Measurements from ENCODE around the gene MRAP2.

DNA sequence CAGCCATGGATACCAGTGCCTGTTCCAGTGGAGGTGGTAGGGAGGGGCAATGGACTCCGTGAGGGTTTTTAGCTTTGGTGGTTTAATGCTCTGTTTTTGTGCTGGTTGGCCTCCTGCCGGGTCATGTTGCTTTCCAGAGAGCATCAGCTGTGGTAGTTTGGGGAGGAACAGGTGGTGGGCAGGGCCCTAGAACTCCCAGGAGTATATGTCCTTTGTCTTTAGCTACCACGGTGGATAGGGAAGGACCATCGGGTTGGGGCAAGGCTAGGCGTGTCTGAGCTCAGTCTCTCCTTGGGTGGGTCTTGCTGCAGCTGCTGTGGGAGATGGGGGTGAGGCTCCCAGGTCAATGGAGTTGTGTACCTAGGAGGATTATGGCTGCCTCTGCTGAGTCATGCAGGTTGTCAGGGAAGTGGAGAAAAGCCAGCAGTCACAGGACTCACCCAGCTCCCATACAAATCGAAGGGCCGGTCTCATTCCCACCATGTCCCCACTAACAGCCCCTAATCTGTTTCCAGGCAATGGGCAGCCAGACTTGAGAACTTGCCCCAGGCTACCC, 38.9 kb downstream of the MRAP2 start:
- TF ChIP-seq, protein P1, sequence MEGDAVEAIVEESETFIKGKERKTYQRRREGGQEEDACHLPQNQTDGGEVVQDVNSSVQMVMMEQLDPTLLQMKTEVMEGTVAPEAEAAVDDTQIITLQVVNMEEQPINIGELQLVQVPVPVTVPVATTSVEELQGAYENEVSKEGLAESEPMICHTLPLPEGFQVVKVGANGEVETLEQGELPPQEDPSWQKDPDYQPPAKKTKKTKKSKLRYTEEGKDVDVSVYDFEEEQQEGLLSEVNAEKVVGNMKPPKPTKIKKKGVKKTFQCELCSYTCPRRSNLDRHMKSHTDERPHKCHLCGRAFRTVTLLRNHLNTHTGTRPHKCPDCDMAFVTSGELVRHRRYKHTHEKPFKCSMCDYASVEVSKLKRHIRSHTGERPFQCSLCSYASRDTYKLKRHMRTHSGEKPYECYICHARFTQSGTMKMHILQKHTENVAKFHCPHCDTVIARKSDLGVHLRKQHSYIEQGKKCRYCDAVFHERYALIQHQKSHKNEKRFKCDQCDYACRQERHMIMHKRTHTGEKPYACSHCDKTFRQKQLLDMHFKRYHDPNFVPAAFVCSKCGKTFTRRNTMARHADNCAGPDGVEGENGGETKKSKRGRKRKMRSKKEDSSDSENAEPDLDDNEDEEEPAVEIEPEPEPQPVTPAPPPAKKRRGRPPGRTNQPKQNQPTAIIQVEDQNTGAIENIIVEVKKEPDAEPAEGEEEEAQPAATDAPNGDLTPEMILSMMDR (optimal IDR thresholded peaks at IDR 0.05 in 1 of 3, IDR thresholded peaks at IDR 0.05 in 1 of 3, conservative IDR thresholded peaks at IDR 0.05 in 1 of 3; ENCODE audit: extremely low read depth in 1 of 3, insufficient read depth in 2 of 3, low read length in 3 of 3): no peak
- TF ChIP-seq EZH2 (IDR thresholded peaks at IDR 0.05; ENCODE audit: low read length): no peak
